Stimulated activated CD8-positive, alpha-beta memory T cell treated with anti-CD3 and anti-CD28 coated beads, Interleukin-15, amount 100 ng/mL, for 1 hour (primary cell): ENCODE measurements around the gene PHACTR4.
"Not testable (repeated sequence)": the region's sequence is repeated elsewhere in the genome, so short reads cannot be mapped to it uniquely, and the experiment has no call there.

Experiments
- DNase-seq: peaks from one replicate; pipeline ENCODE4 v3.0.0-alpha.2; 2020; ENCODE audit warnings: low read depth

The PHACTR4 gene

GRCh38 chr1:28371010-28371377 lies 1.5 kb downstream of the PHACTR4 start:
- no peak for DNase-seq

- not testable (repeated sequence) for DNase-seq
Measured at GRCh38 chr1:28373450-28373849, 3.9 kb downstream of the PHACTR4 start.

GRCh38 chr1:28374297-28374696 lies 4.8 kb downstream of the PHACTR4 start:
- DNase-seq = no peak

GRCh38 chr1:28375598-28375997 lies 6.1 kb downstream of the PHACTR4 start:
- not testable (repeated sequence) for DNase-seq

- not testable (repeated sequence) for DNase-seq
Measured at GRCh38 chr1:28376195-28376594, 6.7 kb downstream of the PHACTR4 start.

- no peak for DNase-seq
Measured at GRCh38 chr1:28378906-28379305, 9.4 kb downstream of the PHACTR4 start.

- DNase-seq = no peak
Measured at GRCh38 chr1:28380394-28380793, 10.9 kb downstream of the PHACTR4 start.

- DNase-seq = not testable (repeated sequence)
Measured at GRCh38 chr1:28383785-28384184, 14.2 kb downstream of the PHACTR4 start.

GRCh38 chr1:28392027-28392652 lies 22.6 kb downstream of the PHACTR4 start:
- DNase-seq = no peak

GRCh38 chr1:28394136-28394535 lies 24.6 kb downstream of the PHACTR4 start:
- DNase-seq = no peak

- no peak for DNase-seq
Measured at GRCh38 chr1:28395181-28395580, 25.6 kb downstream of the PHACTR4 start.

- no peak for DNase-seq
Measured at GRCh38 chr1:28401760-28402159, 32.2 kb downstream of the PHACTR4 start.

- no peak for DNase-seq
Measured at GRCh38 chr1:28409090-28409489, 39.5 kb downstream of the PHACTR4 start.

GRCh38 chr1:28411656-28412055 lies 42.1 kb downstream of the PHACTR4 start:
- DNase-seq = no peak

- no peak for DNase-seq
Measured at GRCh38 chr1:28412731-28413130, 43.2 kb downstream of the PHACTR4 start.

- DNase-seq = no peak
Measured at GRCh38 chr1:28416509-28417194, 47.1 kb downstream of the PHACTR4 start.

- DNase-seq = no peak
Measured at GRCh38 chr1:28417441-28417922, 47.9 kb downstream of the PHACTR4 start.

- no peak for DNase-seq
Measured at GRCh38 chr1:28417926-28418637, 48.5 kb downstream of the PHACTR4 start.

- DNase-seq = no peak
Measured at GRCh38 chr1:28421744-28422143, 52.2 kb downstream of the PHACTR4 start.

GRCh38 chr1:28426831-28427230 lies 57.3 kb downstream of the PHACTR4 start:
- no peak for DNase-seq

GRCh38 chr1:28428012-28428411 lies 58.5 kb downstream of the PHACTR4 start:
- no peak for DNase-seq

- DNase-seq = no peak
Measured at GRCh38 chr1:28428990-28429520, 59.5 kb downstream of the PHACTR4 start.
